GM12878 (cell line): ENCODE measurements around the gene OTOF.

Source experiments
- POLR2AphosphoS5 ChIP-seq: IDR thresholded peaks from 2 replicates; pipeline ENCODE4 v1.6.1; 2011; ENCODE audit warnings: mild to moderate bottlenecking, low read length, inconsistent platforms
- YY1 ChIP-seq: IDR thresholded peaks from 2 replicates; pipeline ENCODE4 v1.6.1; 2011; ENCODE audit warnings: low read depth, mild to moderate bottlenecking, low read length

DNA sequence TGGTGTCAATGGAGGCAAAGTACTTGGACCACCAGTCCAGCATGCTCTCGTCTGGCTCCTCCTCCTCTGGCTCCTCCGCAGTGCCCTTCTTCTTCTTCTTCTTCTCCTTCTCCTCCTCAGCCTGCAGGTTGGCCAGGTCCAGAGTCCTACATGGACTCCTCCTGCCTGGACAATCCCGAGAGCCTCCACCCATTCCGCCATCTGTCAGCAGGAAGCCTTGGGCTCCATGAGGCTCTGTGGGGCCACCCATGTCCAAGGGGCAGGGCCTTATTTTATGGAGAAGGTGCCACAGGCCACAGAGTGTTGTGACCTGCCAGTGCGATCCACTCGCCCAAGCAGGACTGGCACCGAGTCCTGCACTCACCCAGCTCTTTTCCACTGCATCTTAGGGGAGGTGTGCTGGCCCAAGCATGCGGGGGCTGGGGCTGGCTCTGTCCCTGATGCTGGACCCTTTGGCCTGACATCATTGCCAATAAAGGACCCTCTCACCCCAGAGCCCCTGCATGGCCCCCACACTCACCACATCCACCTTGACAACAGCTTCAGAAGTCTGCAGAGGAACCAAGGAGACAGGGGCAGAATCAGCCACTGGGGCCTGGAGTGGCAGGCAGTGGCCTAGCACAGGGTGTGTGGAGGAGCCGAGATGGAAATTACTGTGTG, 7.2 kb downstream of the OTOF start:
- no peak for TF ChIP-seq POLR2AphosphoS5
- no peak for TF ChIP-seq YY1
